ENCODE measurements around the gene PHETA1. TPM values are rescaled to one million over a fixed set of nuclear protein-coding genes. Genes with fewer than 3 reads are reported as not detected.

The PHETA1 gene
- total RNA-seq, 1 experiment from 2014 or later: 12.4 TPM

DNA sequence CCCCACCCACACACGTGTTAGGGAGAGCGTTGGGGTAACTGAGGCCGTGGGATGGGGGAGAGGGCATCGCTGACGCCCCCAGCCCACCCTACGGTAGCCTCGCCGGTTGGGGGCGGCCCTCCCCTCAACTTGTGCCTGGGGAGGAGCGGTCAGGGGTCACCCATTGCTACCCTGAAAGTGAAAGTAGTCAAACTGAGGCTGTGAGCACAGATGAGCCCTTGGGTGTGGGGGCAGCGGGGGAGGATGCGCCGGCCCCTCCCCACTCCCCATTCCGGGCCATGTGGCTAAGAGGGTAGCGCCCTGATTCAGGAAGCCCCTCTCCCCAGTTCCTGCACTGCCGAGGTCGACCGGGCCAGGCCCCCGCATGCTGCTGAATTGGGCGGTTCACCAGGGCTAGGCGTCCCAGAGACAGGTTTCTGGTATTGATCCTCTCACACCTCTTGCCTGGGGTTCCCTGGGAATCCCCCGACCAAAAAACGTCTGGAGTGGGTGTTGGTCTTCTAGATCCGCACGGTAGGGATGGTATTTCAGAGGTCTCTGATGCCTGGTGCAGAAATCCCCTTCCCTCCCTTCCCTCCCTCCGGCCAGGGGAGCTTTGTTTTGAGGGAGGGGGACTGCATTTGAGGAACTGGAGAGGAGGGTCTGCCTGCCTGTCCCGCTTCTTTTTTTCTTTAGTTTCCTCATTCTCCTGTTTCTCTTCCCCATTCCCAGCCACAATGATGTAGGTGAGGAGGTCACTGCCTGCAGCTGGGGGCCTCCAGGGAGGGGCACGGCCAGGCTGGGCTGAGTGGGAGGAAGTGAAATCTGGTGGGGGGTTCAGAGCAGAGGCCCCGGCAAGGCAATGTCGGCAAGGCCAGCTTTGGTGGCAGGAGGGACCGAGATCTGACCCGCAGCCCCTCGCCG, 37.8 kb upstream of the PHETA1 start (continued):
- TF ChIP-seq, protein P1, sequence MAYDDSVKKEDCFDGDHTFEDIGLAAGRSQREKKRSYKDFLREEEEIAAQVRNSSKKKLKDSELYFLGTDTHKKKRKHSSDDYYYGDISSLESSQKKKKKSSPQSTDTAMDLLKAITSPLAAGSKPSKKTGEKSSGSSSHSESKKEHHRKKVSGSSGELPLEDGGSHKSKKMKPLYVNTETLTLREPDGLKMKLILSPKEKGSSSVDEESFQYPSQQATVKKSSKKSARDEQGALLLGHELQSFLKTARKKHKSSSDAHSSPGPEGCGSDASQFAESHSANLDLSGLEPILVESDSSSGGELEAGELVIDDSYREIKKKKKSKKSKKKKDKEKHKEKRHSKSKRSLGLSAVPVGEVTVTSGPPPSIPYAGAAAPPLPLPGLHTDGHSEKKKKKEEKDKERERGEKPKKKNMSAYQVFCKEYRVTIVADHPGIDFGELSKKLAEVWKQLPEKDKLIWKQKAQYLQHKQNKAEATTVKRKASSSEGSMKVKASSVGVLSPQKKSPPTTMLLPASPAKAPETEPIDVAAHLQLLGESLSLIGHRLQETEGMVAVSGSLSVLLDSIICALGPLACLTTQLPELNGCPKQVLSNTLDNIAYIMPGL (CRISPR knock-in tag; IDR thresholded peaks at IDR 0.05): no peak; the same call in 1 of the 2 replicates
- no peak for TF ChIP-seq ESRRA (CRISPR knock-in tag; IDR thresholded peaks at IDR 0.05; ENCODE audit: borderline replicate concordance)
- no peak for TF ChIP-seq ATF1 (CRISPR knock-in tag; IDR thresholded peaks at IDR 0.05)
- TF ChIP-seq, protein P2, sequence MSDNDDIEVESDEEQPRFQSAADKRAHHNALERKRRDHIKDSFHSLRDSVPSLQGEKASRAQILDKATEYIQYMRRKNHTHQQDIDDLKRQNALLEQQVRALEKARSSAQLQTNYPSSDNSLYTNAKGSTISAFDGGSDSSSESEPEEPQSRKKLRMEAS (CRISPR knock-in tag; IDR thresholded peaks at IDR 0.05): 0 out of 2 replicates have a peak, but pooled peaks have one; percentile 37

DNA sequence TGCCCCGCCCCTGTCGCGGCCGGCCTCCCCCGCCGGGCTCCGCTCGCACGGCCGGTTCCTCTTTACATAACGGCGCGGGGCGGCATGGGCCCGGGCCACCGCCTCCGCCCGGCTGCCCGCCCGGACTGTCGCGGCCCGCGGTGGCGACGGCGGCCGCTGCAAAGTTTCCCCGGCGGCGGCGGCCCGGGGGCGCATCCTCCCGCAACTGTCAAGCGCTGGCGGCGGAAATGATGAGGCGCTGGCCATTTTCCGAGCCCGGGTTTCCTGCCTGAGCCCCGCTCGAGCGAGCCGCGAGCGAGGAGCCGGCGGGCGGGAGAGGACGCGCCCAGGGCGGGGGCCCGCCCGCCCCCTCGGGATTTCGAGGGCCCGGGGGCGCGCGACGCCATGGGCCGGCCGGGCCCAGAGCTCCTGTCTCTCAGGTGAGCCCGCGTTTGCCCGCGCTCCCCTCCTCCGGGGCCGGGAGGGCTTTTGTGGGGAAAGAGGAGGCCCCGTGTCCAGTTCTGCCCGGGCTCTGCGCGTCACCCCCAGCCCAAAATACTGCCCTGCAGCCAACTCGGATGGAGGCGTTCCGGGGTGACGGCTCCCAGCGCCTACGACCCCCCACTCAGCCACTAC, 37.1 kb upstream of the PHETA1 start, which contains the start of gene SH2B3:
TSS of gene SH2B3 (plus strand) at position 65 of the 615 bp plus-strand sequence. CDS start 12,223 bp downstream, outside the sequence.
- CTCF ChIA-PET: interaction anchor here (0.7 kb wide), 1 partner anchor 46 kb away, joined by 3 read pairs; no protein-coding TSS in a partner anchor
- Mint-ChIP-seq H3K27ac (peak within 1 kb of the TSS; percentile 98), H3K27me3 (ENCODE audit: low read depth) (0 out of 2 replicates have a peak, but pooled peaks cover 2% of the 10 kb centered on the region)

DNA sequence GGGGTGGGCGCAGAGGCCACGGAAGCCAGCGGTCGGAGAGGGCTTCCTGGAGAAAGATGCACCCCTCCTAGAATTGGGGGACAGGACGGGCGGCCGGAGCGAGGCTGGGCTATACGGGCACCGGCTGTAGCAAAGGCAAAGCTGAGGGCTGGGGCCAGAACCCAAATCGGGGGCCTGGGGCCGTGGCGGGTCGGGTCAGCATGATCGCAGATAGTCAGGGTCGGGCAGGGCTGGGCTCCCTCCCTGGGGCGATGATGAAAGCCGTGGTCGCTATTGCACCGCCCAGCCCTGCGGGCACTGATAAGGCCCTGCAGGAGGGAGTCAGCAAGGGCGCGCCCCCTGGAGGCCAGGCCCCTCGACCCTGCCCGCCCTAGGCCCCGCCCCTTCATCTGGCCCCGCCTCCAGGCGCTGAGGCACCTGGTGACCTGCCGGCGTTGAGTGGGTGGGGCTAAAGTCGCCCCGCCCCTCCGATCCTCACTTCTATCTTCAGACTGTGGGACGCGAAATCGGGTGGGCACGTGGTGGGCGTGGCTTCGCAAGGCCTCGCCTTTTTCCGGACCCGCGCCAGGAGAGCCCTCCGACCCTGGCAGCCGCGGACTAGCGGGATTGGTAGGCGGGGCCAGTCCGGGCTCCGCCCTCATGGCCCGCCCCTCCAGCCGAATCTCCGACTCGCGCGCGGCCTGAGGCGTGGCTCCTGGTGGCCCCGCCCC, 36.4 kb upstream of the PHETA1 start:
- H3K36me3 Mint-ChIP-seq: no peaks in the 10 kb centered on the region
- H3K27me3 Mint-ChIP-seq (ENCODE audit: low read depth): 0 out of 2 replicates have a peak, but pooled peaks cover 2% of the 10 kb centered on the region
- peak overlapping the region; percentile 78 for H3K4me3 Mint-ChIP-seq
- H3K27ac Mint-ChIP-seq: no peak overlapping the region
- no peaks in the 10 kb centered on the region for H3K9me3 Mint-ChIP-seq
- ChIA-PET CTCF (interaction anchor here (0.7 to 3.4 kb wide), 6 partner anchors 7 to 47 kb away, joined by 3 to 82 read pairs (median 18); no protein-coding TSS in a partner anchor), POLR2A (interaction anchor here (0.9 to 1.5 kb wide), 3 partner anchors 9 to 361 kb away, joined by 3 to 4 read pairs (median 3); partner anchors contain the start of gene ALDH2)
- peaks cover 47% of the 10 kb centered on the region for H3K4me1 Mint-ChIP-seq
- DNase-seq (ENCODE audit: low spot score) (peak; percentile 100), ATAC-seq (peak; percentile 86)
- TF ChIP-seq, protein P3, sequence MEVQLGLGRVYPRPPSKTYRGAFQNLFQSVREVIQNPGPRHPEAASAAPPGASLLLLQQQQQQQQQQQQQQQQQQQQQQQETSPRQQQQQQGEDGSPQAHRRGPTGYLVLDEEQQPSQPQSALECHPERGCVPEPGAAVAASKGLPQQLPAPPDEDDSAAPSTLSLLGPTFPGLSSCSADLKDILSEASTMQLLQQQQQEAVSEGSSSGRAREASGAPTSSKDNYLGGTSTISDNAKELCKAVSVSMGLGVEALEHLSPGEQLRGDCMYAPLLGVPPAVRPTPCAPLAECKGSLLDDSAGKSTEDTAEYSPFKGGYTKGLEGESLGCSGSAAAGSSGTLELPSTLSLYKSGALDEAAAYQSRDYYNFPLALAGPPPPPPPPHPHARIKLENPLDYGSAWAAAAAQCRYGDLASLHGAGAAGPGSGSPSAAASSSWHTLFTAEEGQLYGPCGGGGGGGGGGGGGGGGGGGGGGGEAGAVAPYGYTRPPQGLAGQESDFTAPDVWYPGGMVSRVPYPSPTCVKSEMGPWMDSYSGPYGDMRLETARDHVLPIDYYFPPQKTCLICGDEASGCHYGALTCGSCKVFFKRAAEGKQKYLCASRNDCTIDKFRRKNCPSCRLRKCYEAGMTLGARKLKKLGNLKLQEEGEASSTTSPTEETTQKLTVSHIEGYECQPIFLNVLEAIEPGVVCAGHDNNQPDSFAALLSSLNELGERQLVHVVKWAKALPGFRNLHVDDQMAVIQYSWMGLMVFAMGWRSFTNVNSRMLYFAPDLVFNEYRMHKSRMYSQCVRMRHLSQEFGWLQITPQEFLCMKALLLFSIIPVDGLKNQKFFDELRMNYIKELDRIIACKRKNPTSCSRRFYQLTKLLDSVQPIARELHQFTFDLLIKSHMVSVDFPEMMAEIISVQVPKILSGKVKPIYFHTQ (CRISPR knock-in tag; IDR thresholded peaks at IDR 0.05): no peak
- TF ChIP-seq ZNF317 (CRISPR knock-in tag; IDR thresholded peaks at IDR 0.05; ENCODE audit: borderline replicate concordance, low read depth) (no peak), CREB1 (CRISPR knock-in tag; IDR thresholded peaks at IDR 0.05) (no peak), NR1H2 (CRISPR knock-in tag; IDR thresholded peaks at IDR 0.05) (no peak), ZNF423 (CRISPR knock-in tag; IDR thresholded peaks at IDR 0.05) (peak; percentile 80), RORB (CRISPR knock-in tag; IDR thresholded peaks at IDR 0.05) (no peak), JUN (CRISPR knock-in tag; IDR thresholded peaks at IDR 0.05) (no peak), TEAD4 (CRISPR knock-in tag; IDR thresholded peaks at IDR 0.05) (no peak), MXD4 (CRISPR knock-in tag; IDR thresholded peaks at IDR 0.05; ENCODE audit: borderline replicate concordance) (no peak)
- TF ChIP-seq, protein P4, sequence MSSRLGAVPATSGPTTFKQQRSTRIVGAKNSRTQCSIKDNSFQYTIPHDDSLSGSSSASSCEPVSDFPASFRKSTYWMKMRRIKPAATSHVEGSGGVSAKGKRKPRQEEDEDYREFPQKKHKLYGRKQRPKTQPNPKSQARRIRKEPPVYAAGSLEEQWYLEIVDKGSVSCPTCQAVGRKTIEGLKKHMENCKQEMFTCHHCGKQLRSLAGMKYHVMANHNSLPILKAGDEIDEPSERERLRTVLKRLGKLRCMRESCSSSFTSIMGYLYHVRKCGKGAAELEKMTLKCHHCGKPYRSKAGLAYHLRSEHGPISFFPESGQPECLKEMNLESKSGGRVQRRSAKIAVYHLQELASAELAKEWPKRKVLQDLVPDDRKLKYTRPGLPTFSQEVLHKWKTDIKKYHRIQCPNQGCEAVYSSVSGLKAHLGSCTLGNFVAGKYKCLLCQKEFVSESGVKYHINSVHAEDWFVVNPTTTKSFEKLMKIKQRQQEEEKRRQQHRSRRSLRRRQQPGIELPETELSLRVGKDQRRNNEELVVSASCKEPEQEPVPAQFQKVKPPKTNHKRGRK (CRISPR knock-in tag; IDR thresholded peaks at IDR 0.05; ENCODE audit: borderline replicate concordance): no peak
- TF ChIP-seq, protein P5, sequence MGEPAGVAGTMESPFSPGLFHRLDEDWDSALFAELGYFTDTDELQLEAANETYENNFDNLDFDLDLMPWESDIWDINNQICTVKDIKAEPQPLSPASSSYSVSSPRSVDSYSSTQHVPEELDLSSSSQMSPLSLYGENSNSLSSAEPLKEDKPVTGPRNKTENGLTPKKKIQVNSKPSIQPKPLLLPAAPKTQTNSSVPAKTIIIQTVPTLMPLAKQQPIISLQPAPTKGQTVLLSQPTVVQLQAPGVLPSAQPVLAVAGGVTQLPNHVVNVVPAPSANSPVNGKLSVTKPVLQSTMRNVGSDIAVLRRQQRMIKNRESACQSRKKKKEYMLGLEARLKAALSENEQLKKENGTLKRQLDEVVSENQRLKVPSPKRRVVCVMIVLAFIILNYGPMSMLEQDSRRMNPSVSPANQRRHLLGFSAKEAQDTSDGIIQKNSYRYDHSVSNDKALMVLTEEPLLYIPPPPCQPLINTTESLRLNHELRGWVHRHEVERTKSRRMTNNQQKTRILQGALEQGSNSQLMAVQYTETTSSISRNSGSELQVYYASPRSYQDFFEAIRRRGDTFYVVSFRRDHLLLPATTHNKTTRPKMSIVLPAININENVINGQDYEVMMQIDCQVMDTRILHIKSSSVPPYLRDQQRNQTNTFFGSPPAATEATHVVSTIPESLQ (CRISPR knock-in tag; IDR thresholded peaks at IDR 0.05): no peak
- TF ChIP-seq, protein P6, sequence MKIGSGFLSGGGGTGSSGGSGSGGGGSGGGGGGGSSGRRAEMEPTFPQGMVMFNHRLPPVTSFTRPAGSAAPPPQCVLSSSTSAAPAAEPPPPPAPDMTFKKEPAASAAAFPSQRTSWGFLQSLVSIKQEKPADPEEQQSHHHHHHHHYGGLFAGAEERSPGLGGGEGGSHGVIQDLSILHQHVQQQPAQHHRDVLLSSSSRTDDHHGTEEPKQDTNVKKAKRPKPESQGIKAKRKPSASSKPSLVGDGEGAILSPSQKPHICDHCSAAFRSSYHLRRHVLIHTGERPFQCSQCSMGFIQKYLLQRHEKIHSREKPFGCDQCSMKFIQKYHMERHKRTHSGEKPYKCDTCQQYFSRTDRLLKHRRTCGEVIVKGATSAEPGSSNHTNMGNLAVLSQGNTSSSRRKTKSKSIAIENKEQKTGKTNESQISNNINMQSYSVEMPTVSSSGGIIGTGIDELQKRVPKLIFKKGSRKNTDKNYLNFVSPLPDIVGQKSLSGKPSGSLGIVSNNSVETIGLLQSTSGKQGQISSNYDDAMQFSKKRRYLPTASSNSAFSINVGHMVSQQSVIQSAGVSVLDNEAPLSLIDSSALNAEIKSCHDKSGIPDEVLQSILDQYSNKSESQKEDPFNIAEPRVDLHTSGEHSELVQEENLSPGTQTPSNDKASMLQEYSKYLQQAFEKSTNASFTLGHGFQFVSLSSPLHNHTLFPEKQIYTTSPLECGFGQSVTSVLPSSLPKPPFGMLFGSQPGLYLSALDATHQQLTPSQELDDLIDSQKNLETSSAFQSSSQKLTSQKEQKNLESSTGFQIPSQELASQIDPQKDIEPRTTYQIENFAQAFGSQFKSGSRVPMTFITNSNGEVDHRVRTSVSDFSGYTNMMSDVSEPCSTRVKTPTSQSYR (CRISPR knock-in tag; IDR thresholded peaks at IDR 0.05): no peak

More for the DNA sequence above, 37.1 kb upstream of the PHETA1 start, which contains the start of gene SH2B3:
- TF ChIP-seq JAZF1 (CRISPR knock-in tag; IDR thresholded peaks at IDR 0.05) (no peak), CBFB (CRISPR knock-in tag; IDR thresholded peaks at IDR 0.05; ENCODE audit: low read depth) (0 out of 2 replicates have a peak, but pooled peaks have one; percentile 24), ZBTB21 (CRISPR knock-in tag; IDR thresholded peaks at IDR 0.05; ENCODE audit: borderline replicate concordance) (0 out of 2 replicates have a peak, but pooled peaks have one; percentile 13), FOXP1 (CRISPR knock-in tag; IDR thresholded peaks at IDR 0.05; ENCODE audit: borderline replicate concordance) (peak; percentile 22; the same call in 1 of the 2 replicates)
- POLR2A ChIA-PET: no interaction called here
- no peaks in the 10 kb centered on the region for H3K36me3 Mint-ChIP-seq
- peak within 1 kb of the TSS; percentile 80 for H3K4me3 Mint-ChIP-seq
- H3K9me3 Mint-ChIP-seq: no peaks in the 10 kb centered on the region
- DNase-seq (ENCODE audit: low spot score) (no peak), ATAC-seq (no peak)
- peaks cover 52% of the 10 kb centered on the region for H3K4me1 Mint-ChIP-seq

All from WTC11 (cell line).